Measurements from ENCODE around the gene RFX4.

GRCh38 chr12:106767954-106768822 is 185.4 kb downstream of the RFX4 start:
- TF ChIP-seq USF2 (IDR thresholded peaks at IDR 0.05; ENCODE audit: low read depth, low read length) = no peak
- TF ChIP-seq USF2 (CRISPR knock-in tag; IDR thresholded peaks at IDR 0.05; ENCODE audit: borderline replicate concordance) = no peak
- no peak for TF ChIP-seq CTCF (CRISPR knock-in tag; IDR thresholded peaks at IDR 0.05)
- no peak for TF ChIP-seq CENPT (CRISPR knock-in tag; IDR thresholded peaks at IDR 0.05; ENCODE audit: low read depth)
- no peak for TF ChIP-seq ZNF619 (CRISPR knock-in tag; IDR thresholded peaks at IDR 0.05)
- TF ChIP-seq AGO2 (optimal IDR thresholded peaks at IDR 0.05; ENCODE audit: low read depth, low read length) = no peak
- TF ChIP-seq MYNN (CRISPR knock-in tag; IDR thresholded peaks at IDR 0.05; ENCODE audit: low read depth) = no peak
- no peak for TF ChIP-seq ZFP36L1 (CRISPR knock-in tag; IDR thresholded peaks at IDR 0.05)
- TF ChIP-seq CHD2 (IDR thresholded peaks at IDR 0.05; ENCODE audit: low read depth, low read length) = no peak
